B cell (primary cell): ENCODE data around the gene CACNA1D.

Experiments used
- CTCF ChIP-seq: fragments of 200-600 bp; IDR thresholded peaks from one replicate; pipeline ENCODE4 v1.8.0; 2022; ENCODE audit warnings: antibody characterized with exemption, mild to moderate bottlenecking
- EZH2 ChIP-seq: IDR thresholded peaks from 2 replicates; pipeline ENCODE4 v1.6.1; 2012; ENCODE audit warnings: borderline replicate concordance, low read depth, mild to moderate bottlenecking, moderate library complexity, low read length; ENCODE audit not compliant: insufficient read depth, poor library complexity, severe bottlenecking

GRCh38 chr3:53754325-53754724 is 259.9 kb downstream of the CACNA1D start:
- TF ChIP-seq CTCF (no peak), EZH2 (no peak)
